Cardiac muscle cell (in vitro differentiated cells and primary cell): Measurements from ENCODE around the gene CDC45. TPM values are rescaled to one million over a fixed set of nuclear protein-coding genes. Genes with fewer than 3 reads are reported as not detected.
A peak's percentile ranks its signal among the peaks of the same experiment; 100 is the strongest.

ENCODE experiments used
- DNase-seq, 2 donors: peaks; one replicate each; pipeline versions ENCODE4 v3.0.0 to v3.0.0-alpha.2; 2010 to 2017; ENCODE audit warnings: low read depth in 1 of 2, low spot score in 1 of 2
- H3K27ac ChIP-seq: fragments of 200-600 bp; sonication (generic); 2 replicates; pipeline ENCODE4 v1.5.1; 2016
- H3K27me3 ChIP-seq: fragments of 200-600 bp; sonication (generic); 2 replicates; pipeline ENCODE4 v1.6.0; 2016; ENCODE audit warnings: control low read depth
- H3K36me3 ChIP-seq: fragments of 200-600 bp; sonication (generic); 2 replicates; pipeline ENCODE4 v1.5.1; 2016; ENCODE audit warnings: control low read depth
- H3K4me1 ChIP-seq: fragments of 200-600 bp; sonication (generic); 2 replicates; pipeline ENCODE4 v1.8.1; 2017; ENCODE audit warnings: low read depth, mild to moderate bottlenecking, mixed run types
- H3K4me3 ChIP-seq: fragments of 200-600 bp; sonication (generic); 2 replicates; pipeline ENCODE4 v1.5.1; 2016; ENCODE audit warnings: mild to moderate bottlenecking
- H3K9me3 ChIP-seq: fragments of 200-600 bp; sonication (generic); 2 replicates; pipeline ENCODE4 v1.5.1; 2017; ENCODE audit warnings: low read depth, mild to moderate bottlenecking, control low read depth
- CTCF ChIP-seq: IDR thresholded peaks from 2 replicates; pipeline ENCODE4 v1.5.1; 2012; ENCODE audit warnings: low read depth, mild to moderate bottlenecking, low read length
- polyA plus RNA-seq: library from polyadenylated mRNA; unstranded; fragments of >200 nt; fragmentation: Nextera tagmentation; extraction: Ambion mirVana; gene quantifications from 2 replicates; pipeline ENCODE4 v1.2.1, GENCODE V29; 2016
- total RNA-seq: library from RNA; depleted of rRNA; stranded (reverse); fragments of >200 nt; gene quantifications from 2 replicates; pipeline ENCODE4 v1.2.3, GENCODE V29; 2016

The CDC45 gene
- total and polyA plus RNA-seq, 2 experiments from 2014 or later, result 7.6 to 15.5 TPM

DNA sequence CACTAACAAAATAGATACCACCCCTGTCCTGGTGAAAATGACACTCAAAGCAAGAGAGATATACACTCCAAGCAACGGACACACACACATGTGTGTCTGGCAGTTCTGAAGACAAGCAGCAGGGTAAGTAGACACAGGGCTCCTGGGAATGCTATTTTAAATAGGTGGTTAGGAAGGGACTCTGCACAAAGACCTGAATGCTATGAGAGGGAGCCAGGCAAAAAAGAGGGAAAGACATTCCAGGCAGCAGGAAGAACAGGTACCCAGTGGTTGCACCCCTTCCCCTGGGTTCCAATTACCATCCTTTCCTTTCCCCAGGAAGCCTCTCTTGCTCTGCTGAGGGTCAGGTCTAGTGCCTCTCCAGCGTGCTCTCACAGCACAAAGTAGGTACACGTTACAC, 3.7 kb upstream of the CDC45 start:
- H3K36me3 ChIP-seq, result peaks cover 9% of the 10 kb centered on the region
- DNase-seq, result no peak
- H3K27me3 ChIP-seq, result no peaks in the 10 kb centered on the region
- H3K9me3 ChIP-seq, result no peaks in the 10 kb centered on the region
- H3K27ac ChIP-seq, result no peak overlapping the region
- H3K4me3 ChIP-seq, result no peak overlapping the region
- TF ChIP-seq CTCF, result no peak
- peaks cover 5% of the 10 kb centered on the region for H3K4me1 ChIP-seq

GRCh38 chr22:19477321-19478044, 2.2 kb upstream of the CDC45 start:
- no peaks in the 10 kb centered on the region for H3K27me3 ChIP-seq
- no peaks in the 10 kb centered on the region for H3K9me3 ChIP-seq
- no peaks in the 10 kb centered on the region for H3K36me3 ChIP-seq
- peak; percentile 35 for TF ChIP-seq CTCF
- DNase-seq, result peak in 1 of 2 donors; percentile 33
- H3K4me3 ChIP-seq, result peak overlapping the region; percentile 52
- peaks cover 5% of the 10 kb centered on the region for H3K4me1 ChIP-seq
- no peak overlapping the region for H3K27ac ChIP-seq

- H3K27ac ChIP-seq, result peak overlapping the region; percentile 97
- H3K4me3 ChIP-seq, result peak overlapping the region; percentile 52
These were observed 1.4 kb upstream of the CDC45 start for GRCh38 chr22:19478045-19478900.

DNA sequence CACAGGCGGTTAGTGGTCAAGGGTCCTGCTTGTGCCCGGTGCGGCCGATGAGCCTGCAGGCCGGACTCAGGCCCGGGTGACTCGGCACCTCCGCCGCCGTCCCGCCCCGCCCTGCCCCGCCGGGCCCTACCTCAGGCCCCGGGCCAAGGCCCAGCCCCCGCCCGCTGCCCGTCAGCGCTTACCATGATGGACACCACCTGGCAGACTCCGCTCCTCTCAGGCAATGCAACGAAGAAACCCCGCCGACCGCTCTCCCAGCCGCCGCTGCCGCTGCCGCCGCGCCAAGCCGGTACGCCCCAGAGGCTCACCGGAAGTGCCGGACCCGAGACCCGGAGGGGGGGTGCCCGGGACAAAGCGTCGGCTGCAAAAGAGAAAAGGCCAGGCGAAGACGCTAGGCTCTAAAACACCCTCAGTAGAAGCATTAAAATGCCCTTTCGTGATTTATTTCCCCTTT, 792 bp upstream of the CDC45 start, which contains the start of gene UFD1:
TSS of gene UFD1 (minus strand) at position 293 of the 454 bp plus-strand sequence. CDS start at position 185, 108 bp downstream.
- peak within 1 kb of the TSS; percentile 97 for H3K27ac ChIP-seq
- DNase-seq, result peak; percentile 91 to 92
- no peaks in the 10 kb centered on the region for H3K36me3 ChIP-seq
- H3K4me3 ChIP-seq, result peak within 1 kb of the TSS; percentile 52
- H3K4me1 ChIP-seq, result peaks cover 5% of the 10 kb centered on the region
- TF ChIP-seq CTCF, result no peak
- H3K9me3 ChIP-seq, result no peaks in the 10 kb centered on the region
- no peaks in the 10 kb centered on the region for H3K27me3 ChIP-seq

More at GRCh38 chr22:19478045-19478900, 1.4 kb upstream of the CDC45 start:
- TF ChIP-seq CTCF, result no peak
- H3K36me3 ChIP-seq, result no peaks in the 10 kb centered on the region
- H3K4me1 ChIP-seq, result peaks cover 5% of the 10 kb centered on the region
- no peaks in the 10 kb centered on the region for H3K27me3 ChIP-seq
- no peaks in the 10 kb centered on the region for H3K9me3 ChIP-seq
- DNase-seq, result no peak

DNA sequence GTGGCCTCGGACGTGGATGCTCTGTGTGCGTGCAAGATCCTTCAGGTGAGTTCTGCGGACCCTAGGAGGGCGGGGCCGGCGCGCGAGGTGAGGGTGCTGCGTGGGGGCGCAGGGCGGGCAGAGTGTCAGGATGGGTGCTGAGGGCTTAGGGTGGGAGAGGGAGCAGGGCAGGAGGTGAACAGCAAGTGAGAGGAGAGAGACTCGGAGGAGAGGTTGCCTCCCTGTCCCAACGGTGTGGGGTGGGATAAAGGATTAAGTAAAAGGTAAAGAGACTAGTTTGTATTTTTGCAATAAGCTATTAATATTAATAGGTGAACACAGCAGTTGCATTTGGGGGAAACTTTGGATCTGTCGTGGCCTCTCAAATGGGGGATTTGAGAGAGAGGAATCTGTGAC, 451 bp downstream of the CDC45 start:
- Histone ChIP-seq H3K27me3 (no peaks in the 10 kb centered on the region), H3K4me1 (peaks cover 5% of the 10 kb centered on the region), H3K27ac (no peak overlapping the region), H3K4me3 (peak overlapping the region; percentile 52), H3K36me3 (no peaks in the 10 kb centered on the region), H3K9me3 (no peaks in the 10 kb centered on the region)
- no peak for DNase-seq
- TF ChIP-seq CTCF, result no peak
